KMS-11 (cell line): ENCODE measurements around the gene PDE4DIP.
"Not testable (repeated sequence)": the region's sequence is repeated elsewhere in the genome, so short reads cannot be mapped to it uniquely, and the experiment has no call there.

ENCODE experiments used
- H2AFZ ChIP-seq: fragments of 200-600 bp; sonication (generic); 2 replicates; pipeline ENCODE4 v1.6.1; 2016; ENCODE audit warnings: antibody characterized with exemption, mixed run types, low read depth
- H3K27ac ChIP-seq: fragments of 200-600 bp; sonication (generic); 2 replicates; pipeline ENCODE4 v1.6.1; 2016; ENCODE audit warnings: mild to moderate bottlenecking, mixed run types
- H3K27me3 ChIP-seq: fragments of 200-600 bp; sonication (generic); 2 replicates; pipeline ENCODE4 v1.6.1; 2017; ENCODE audit warnings: mild to moderate bottlenecking, low read depth, mixed run types, moderate library complexity; ENCODE audit not compliant: insufficient read depth
- H3K36me3 ChIP-seq: fragments of 200-600 bp; sonication (generic); 2 replicates; pipeline ENCODE4 v1.6.1; 2017; ENCODE audit warnings: mild to moderate bottlenecking, mixed run types; ENCODE audit not compliant: insufficient read depth
- H3K4me1 ChIP-seq: fragments of 200-600 bp; sonication (generic); 2 replicates; pipeline ENCODE4 v1.6.1; 2016; ENCODE audit warnings: mild to moderate bottlenecking, low read depth, mixed run types; ENCODE audit not compliant: poor library complexity, severe bottlenecking
- H3K4me2 ChIP-seq: fragments of 200-600 bp; sonication (generic); 2 replicates; pipeline ENCODE4 v1.7.0; 2016; ENCODE audit warnings: mild to moderate bottlenecking, mixed run types
- H3K4me3 ChIP-seq: fragments of 200-600 bp; sonication (generic); IDR thresholded peaks from 2 replicates; pipeline ENCODE4 v1.6.1; 2017; ENCODE audit warnings: low read depth, low read length, mixed read lengths; ENCODE audit not compliant: insufficient read depth
- H3K79me2 ChIP-seq: fragments of 200-600 bp; sonication (generic); 2 replicates; pipeline ENCODE4 v1.6.1; 2016; ENCODE audit warnings: low read depth, mixed run types; ENCODE audit not compliant: insufficient read depth
- H3K9ac ChIP-seq: fragments of 200-600 bp; sonication (generic); 2 replicates; pipeline ENCODE4 v1.6.1; 2016; ENCODE audit warnings: mild to moderate bottlenecking, mixed run types
- H4K20me1 ChIP-seq: fragments of 200-600 bp; sonication (generic); 2 replicates; pipeline ENCODE4 v1.6.1; 2016; ENCODE audit warnings: mild to moderate bottlenecking, mixed run types; ENCODE audit not compliant: insufficient read depth

Gene PDE4DIP

GRCh38 chr1:148890075-148890568, 45.9 kb downstream of the PDE4DIP start:
- not testable (repeated sequence) for H3K4me1 ChIP-seq, H3K27me3 ChIP-seq, H3K9ac ChIP-seq, H3K36me3 ChIP-seq, H3K4me3 ChIP-seq, H3K4me2 ChIP-seq, H3K79me2 ChIP-seq, H3K27ac ChIP-seq, H4K20me1 ChIP-seq, H2AFZ ChIP-seq

- H3K27ac ChIP-seq, H3K27me3 ChIP-seq, H2AFZ ChIP-seq, H3K9ac ChIP-seq, H3K36me3 ChIP-seq, H3K4me2 ChIP-seq, H3K4me1 ChIP-seq, H3K79me2 ChIP-seq, H4K20me1 ChIP-seq, H3K4me3 ChIP-seq: not testable (repeated sequence)
These were observed 50.4 kb downstream of the PDE4DIP start for GRCh38 chr1:148894360-148895352.

- H3K4me3 ChIP-seq, H3K36me3 ChIP-seq, H3K27me3 ChIP-seq, H2AFZ ChIP-seq, H3K4me1 ChIP-seq, H3K4me2 ChIP-seq, H3K9ac ChIP-seq, H3K79me2 ChIP-seq, H4K20me1 ChIP-seq, H3K27ac ChIP-seq: not testable (repeated sequence)
These were observed 55.8 kb downstream of the PDE4DIP start for GRCh38 chr1:148900026-148900425.

GRCh38 chr1:148900691-148901090, 56.5 kb downstream of the PDE4DIP start:
- H3K79me2 ChIP-seq, H4K20me1 ChIP-seq, H3K36me3 ChIP-seq, H3K27ac ChIP-seq, H3K4me3 ChIP-seq, H3K4me2 ChIP-seq, H3K4me1 ChIP-seq, H2AFZ ChIP-seq, H3K9ac ChIP-seq, H3K27me3 ChIP-seq: not testable (repeated sequence)

DNA sequence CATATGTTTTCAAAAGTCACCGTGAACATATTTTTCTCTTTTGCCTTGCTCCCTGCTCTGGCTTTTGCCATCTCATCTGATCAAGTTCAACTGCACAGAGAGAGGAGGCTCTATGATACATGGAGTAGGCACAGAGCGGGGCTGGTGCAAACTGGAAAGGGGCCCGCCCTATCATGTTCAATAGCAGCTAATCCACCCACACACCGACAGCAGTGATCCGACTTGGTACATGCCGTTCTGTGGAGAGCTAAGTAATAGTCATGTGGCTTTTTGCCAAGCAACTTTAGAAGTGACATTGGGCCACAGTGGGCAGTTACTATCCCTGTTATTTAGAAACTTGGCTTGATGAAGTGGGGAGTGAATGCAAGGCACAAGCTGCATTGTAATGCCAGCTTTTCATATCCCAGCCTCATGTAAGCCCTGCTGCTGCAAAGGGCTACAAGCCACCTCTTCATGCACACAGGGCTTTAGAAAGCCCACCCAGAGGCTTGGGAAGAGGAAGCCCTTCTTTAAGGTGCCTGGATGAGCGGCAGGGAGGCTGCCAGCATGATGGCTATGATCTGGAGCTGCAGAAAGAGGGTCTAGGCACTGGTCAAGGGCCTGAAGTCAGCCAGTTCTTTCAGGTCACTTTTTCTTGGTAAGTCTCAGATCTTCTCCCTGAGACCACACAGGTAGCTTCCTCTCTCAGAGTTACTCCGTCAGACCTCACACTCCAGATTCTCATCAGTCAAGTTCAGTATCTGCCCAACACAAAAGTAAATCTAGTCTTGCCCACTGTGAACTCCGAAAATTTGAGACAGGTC, 57.1 kb downstream of the PDE4DIP start:
- not testable (repeated sequence) for H3K4me1 ChIP-seq, H3K27me3 ChIP-seq, H3K9ac ChIP-seq, H3K4me3 ChIP-seq, H2AFZ ChIP-seq, H3K27ac ChIP-seq, H4K20me1 ChIP-seq, H3K79me2 ChIP-seq, H3K36me3 ChIP-seq, H3K4me2 ChIP-seq

GRCh38 chr1:148901953-148902341, 57.7 kb downstream of the PDE4DIP start:
- not testable (repeated sequence) for H2AFZ ChIP-seq, H3K36me3 ChIP-seq, H3K27ac ChIP-seq, H3K4me3 ChIP-seq, H3K4me1 ChIP-seq, H3K79me2 ChIP-seq, H4K20me1 ChIP-seq, H3K4me2 ChIP-seq, H3K9ac ChIP-seq, H3K27me3 ChIP-seq

- H3K9ac ChIP-seq, H2AFZ ChIP-seq, H4K20me1 ChIP-seq, H3K79me2 ChIP-seq, H3K4me3 ChIP-seq, H3K27me3 ChIP-seq, H3K4me1 ChIP-seq, H3K4me2 ChIP-seq, H3K27ac ChIP-seq, H3K36me3 ChIP-seq: not testable (repeated sequence)
These were observed 65.1 kb downstream of the PDE4DIP start for GRCh38 chr1:148909219-148909826.

DNA sequence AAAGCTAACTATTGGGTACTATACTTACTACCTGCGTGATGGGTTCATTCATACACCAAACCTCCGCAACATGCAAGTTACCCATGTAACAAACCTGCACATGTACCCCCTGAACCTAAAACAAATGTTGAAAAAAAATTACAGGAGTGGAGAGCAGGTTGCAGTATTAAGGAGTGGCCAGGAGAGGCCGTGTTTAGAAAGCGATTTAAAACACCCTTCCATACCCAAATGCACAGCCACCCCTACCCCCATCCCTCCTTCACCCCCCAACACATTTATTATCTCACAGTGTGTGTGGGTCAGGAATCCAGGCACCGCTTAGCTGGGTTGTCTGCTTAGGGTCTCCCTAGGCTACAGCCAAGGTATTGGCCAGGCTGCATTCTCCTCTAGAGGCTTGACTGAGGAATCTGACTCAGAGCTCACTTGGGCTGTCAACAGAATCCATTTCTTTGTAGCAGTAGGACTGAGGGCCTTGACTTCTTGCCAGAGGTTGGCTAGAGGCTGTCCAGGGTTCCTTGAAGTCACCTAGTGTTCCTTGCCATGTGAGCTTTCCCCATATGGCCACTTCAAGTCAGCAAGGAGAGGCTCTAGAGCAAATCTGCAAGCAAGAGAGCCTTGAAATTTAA, 67.2 kb downstream of the PDE4DIP start:
- not testable (repeated sequence) for H3K27ac ChIP-seq, H3K4me1 ChIP-seq, H3K4me3 ChIP-seq, H4K20me1 ChIP-seq, H3K79me2 ChIP-seq, H3K27me3 ChIP-seq, H3K4me2 ChIP-seq, H3K9ac ChIP-seq, H3K36me3 ChIP-seq
- peak overlapping the region; percentile 6; the same call in 1 of the 2 replicates for H2AFZ ChIP-seq

DNA sequence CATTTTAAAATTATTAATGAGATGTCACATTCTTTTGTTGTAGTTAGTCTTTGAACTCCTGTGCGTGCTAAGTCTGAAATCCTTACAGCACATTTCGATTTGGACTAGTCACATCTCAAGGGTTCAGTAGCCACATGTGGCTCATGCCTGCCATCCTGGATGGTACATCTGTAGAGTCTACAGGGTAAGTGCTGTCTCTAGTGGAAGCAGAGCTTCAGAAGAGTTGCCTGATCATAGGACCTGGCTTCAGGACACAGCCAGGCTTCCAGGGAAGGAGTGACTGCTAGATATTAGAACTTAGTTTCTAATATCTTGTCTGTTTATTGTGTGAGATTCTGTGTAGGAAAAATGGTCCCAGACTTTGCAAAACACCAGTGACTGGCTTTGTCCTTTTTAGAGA, 72.0 kb downstream of the PDE4DIP start:
- H3K79me2 ChIP-seq, H3K4me3 ChIP-seq: not testable (repeated sequence)

More for the DNA sequence above, 72.0 kb downstream of the PDE4DIP start:
- not testable (repeated sequence) for H3K9ac ChIP-seq, H3K4me2 ChIP-seq, H3K27ac ChIP-seq, H3K36me3 ChIP-seq, H2AFZ ChIP-seq, H4K20me1 ChIP-seq, H3K27me3 ChIP-seq
- H3K4me1 ChIP-seq: peaks cover 23% of the 10 kb centered on the region
